Measurements from ENCODE around the gene WBP2. TPM values are rescaled to one million over a fixed set of nuclear protein-coding genes. Genes with fewer than 3 reads are reported as not detected.
A peak's percentile ranks its signal among the peaks of the same experiment; 100 is the strongest.

Gene WBP2
- total RNA-seq, 2 experiments from 2014 or later = 29.9 to 117 TPM

DNA sequence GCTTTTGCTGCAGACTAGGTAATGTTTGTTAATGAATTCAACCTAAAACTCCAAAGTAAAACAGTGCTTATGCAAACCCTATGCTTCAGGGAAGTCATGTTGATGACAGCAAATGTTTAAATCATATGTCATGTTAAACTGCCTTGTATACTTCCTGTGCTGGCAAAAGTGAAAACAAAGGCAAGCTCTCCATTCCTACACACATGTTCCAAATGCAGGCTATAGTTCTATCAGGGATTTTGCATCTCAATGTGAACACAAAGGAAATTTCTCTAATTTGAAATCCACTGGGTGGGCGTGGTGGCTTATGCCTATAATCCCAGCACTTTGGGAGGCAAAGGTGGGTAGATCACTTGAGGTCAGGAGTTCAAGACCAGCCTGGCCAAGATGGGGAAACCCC lies 51.3 kb downstream of the WBP2 start:
- peaks cover 39% of the 10 kb centered on the region for H3K36me3 ChIP-seq (ENCODE audit: insufficient read depth, low read length)
- H4K20me1 ChIP-seq (ENCODE audit: insufficient read depth, low read length) = no peaks in the 10 kb centered on the region
- CTCF ChIA-PET (ENCODE audit: unreplicated experiment) = no interaction called here
- no peaks in the 10 kb centered on the region for H3K4me1 ChIP-seq (ENCODE audit: insufficient read depth, low read length, poor library complexity, severe bottlenecking)
- DNase-seq (ENCODE audit: low spot score) = no peak
- no peak overlapping the region for H3K4me3 ChIP-seq (ENCODE audit: low read depth, low read length, poor library complexity, severe bottlenecking)
- TF ChIP-seq CTCF (conservative IDR thresholded peaks at IDR 0.05; ENCODE audit: low read length) = no peak
- BruUV-seq (replicated peaks) = TSS peak; percentile 47
- POLR2A ChIA-PET = interaction anchor here (1.3 kb wide), 2 partner anchors 12 to 24 kb away, joined by 3 to 6 read pairs; no protein-coding TSS in a partner anchor
- H3K9me3 ChIP-seq (ENCODE audit: low read length) = no peaks in the 10 kb centered on the region
- H3K79me2 ChIP-seq (ENCODE audit: insufficient read depth, low read depth, low read length) = peaks cover 7% of the 10 kb centered on the region; the same call in 1 of the 2 replicates
- H3K4me2 ChIP-seq (ENCODE audit: low read length) = no peak overlapping the region
- H3K9me2 ChIP-seq (ENCODE audit: insufficient read depth, low read length) = no peaks in the 10 kb centered on the region
- no peak overlapping the region for H3K27ac ChIP-seq (ENCODE audit: low read depth, low read length, poor library complexity, severe bottlenecking)
- intact Hi-C loops (cut with micrococcal nuclease; ENCODE audit: unreplicated experiment) = no loop called here
- no peak overlapping the region for H2AFZ ChIP-seq (ENCODE audit: low read length)

DNA sequence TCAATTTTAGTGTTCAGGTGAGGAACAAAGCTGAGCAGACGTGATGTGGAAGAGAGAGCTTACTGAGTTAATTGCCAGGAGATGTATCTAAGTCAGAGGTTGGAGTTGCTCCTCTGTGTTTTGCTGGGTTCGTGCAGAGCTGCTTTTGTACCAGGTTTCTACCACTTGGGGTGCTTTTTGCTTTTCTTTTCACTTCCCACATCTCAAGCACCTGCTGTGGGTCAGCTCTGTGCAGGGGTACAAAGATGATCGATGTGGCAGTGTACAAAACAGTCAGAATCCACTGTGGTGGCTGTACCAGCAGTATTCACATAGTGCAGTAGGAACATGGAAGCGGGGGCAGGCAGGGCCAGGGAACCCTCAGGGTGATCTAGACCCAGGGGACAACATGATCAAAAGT lies 55.7 kb downstream of the WBP2 start:
- no peak overlapping the region for H3K27ac ChIP-seq (ENCODE audit: low read depth, low read length, poor library complexity, severe bottlenecking)
- H3K4me1 ChIP-seq (ENCODE audit: insufficient read depth, low read length, poor library complexity, severe bottlenecking) = no peaks in the 10 kb centered on the region
- H3K79me2 ChIP-seq (ENCODE audit: insufficient read depth, low read depth, low read length) = peaks cover 30% of the 10 kb centered on the region
- no TSS peak for BruUV-seq (replicated peaks)
- CTCF ChIA-PET (ENCODE audit: unreplicated experiment) = no interaction called here
- TF ChIP-seq EZH2phosphoT487 (IDR thresholded peaks at IDR 0.05; ENCODE audit: borderline replicate concordance, low read depth, low read length) (no peak), CTCF (conservative IDR thresholded peaks at IDR 0.05; ENCODE audit: low read length) (peak; percentile 35; the same call in 1 of the 2 replicates)
- no peaks in the 10 kb centered on the region for H3K9me2 ChIP-seq (ENCODE audit: insufficient read depth, low read length)
- H3K9me3 ChIP-seq (ENCODE audit: low read length) = no peaks in the 10 kb centered on the region
- H3K4me2 ChIP-seq (ENCODE audit: low read length) = no peak overlapping the region
- H4K20me1 ChIP-seq (ENCODE audit: insufficient read depth, low read length) = no peaks in the 10 kb centered on the region
- no peak overlapping the region for H3K4me3 ChIP-seq (ENCODE audit: low read depth, low read length, poor library complexity, severe bottlenecking)
- no peak for DNase-seq (ENCODE audit: low spot score)
- no peak overlapping the region for H2AFZ ChIP-seq (ENCODE audit: low read length)
- H3K36me3 ChIP-seq (ENCODE audit: insufficient read depth, low read length) = peaks cover 76% of the 10 kb centered on the region
- intact Hi-C loops (cut with micrococcal nuclease; ENCODE audit: unreplicated experiment) = no loop called here
- POLR2A ChIA-PET = no interaction called here

DNA sequence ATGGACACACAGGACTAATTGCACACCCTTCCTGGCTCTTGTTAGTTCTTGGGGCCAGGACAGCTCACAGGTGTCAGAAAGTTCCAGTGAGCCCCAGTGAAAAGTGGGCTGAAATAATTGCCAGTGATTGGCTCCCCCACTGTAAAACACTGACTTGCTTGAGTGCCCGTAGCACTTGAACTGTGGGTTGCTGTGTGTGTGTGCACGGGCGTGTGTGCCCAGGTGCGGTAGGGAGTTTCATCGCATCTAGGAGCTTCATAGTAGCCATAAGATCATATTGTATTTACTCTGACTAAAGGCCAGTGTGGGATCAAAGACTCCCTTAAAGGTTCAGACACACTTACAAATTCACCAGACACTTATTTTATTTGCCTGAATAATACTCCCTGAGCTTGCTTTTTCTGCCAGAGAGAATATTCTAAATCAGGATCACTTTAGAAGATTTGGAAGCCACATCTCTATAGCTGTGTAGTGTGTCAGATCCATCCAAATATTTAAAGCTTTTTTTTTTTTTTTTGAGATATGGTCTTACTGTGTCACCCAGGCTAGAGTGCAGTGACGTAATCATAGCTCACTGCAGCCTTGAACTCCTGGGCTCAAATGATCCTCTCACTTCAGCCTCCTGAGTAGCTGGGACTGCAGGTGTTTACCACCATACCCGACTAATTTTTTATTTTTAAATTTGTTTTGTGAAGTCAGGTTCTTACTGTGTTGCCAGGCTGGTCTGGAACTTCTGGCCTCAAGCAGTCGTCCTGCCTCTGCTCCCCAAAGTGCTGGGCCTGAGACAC lies 59.1 kb downstream of the WBP2 start:
- no peak overlapping the region for H3K27ac ChIP-seq (ENCODE audit: low read depth, low read length, poor library complexity, severe bottlenecking)
- no peaks in the 10 kb centered on the region for H3K4me1 ChIP-seq (ENCODE audit: insufficient read depth, low read length, poor library complexity, severe bottlenecking)
- ChIA-PET POLR2A (interaction anchor here (0.8 to 3.9 kb wide), 3 partner anchors 10 to 53 kb away, joined by 3 to 33 read pairs (median 4); partner anchors contain the start of gene UNK), CTCF (ENCODE audit: unreplicated experiment) (no interaction called here)
- TSS peak; percentile 2 for BruUV-seq (replicated peaks)
- DNase-seq (ENCODE audit: low spot score) = no peak
- H3K9me2 ChIP-seq (ENCODE audit: insufficient read depth, low read length) = no peaks in the 10 kb centered on the region
- TF ChIP-seq EZH2phosphoT487 (IDR thresholded peaks at IDR 0.05; ENCODE audit: borderline replicate concordance, low read depth, low read length) = no peak
- TF ChIP-seq CTCF (conservative IDR thresholded peaks at IDR 0.05; ENCODE audit: low read length) = no peak
- H3K4me2 ChIP-seq (ENCODE audit: low read length) = no peak overlapping the region
- no peaks in the 10 kb centered on the region for H3K9me3 ChIP-seq (ENCODE audit: low read length)
- peaks cover 89% of the 10 kb centered on the region for H3K36me3 ChIP-seq (ENCODE audit: insufficient read depth, low read length)
- H2AFZ ChIP-seq (ENCODE audit: low read length) = no peak overlapping the region
- intact Hi-C loops (cut with micrococcal nuclease; ENCODE audit: unreplicated experiment) = no loop called here
- 0 out of 2 replicates have a peak, but pooled peaks cover 4% of the 10 kb centered on the region for H4K20me1 ChIP-seq (ENCODE audit: insufficient read depth, low read length)
- H3K79me2 ChIP-seq (ENCODE audit: insufficient read depth, low read depth, low read length) = peaks cover 54% of the 10 kb centered on the region
- H3K4me3 ChIP-seq (ENCODE audit: low read depth, low read length, poor library complexity, severe bottlenecking) = no peak overlapping the region

Data from OCI-LY7 (cell line).